22Rv1 (cell line): ENCODE results near the gene MMP17.

ENCODE experiments used
- H3K27ac ChIP-seq: fragments of 450-650 bp; 2 replicates; pipeline ENCODE4 v1.5.1; 2017
- ZFX ChIP-seq: fragments of 450-650 bp; IDR thresholded peaks from 2 replicates; pipeline ENCODE4 v1.6.1; 2017; ENCODE audit warnings: antibody characterized with exemption, borderline replicate concordance
- TF ChIP-seq, protein P1 (sequence below): fragments of 450-650 bp; IDR thresholded peaks from 2 replicates; pipeline ENCODE4 v1.5.1; 2017; ENCODE audit warnings: mild to moderate bottlenecking

MMP17 gene

DNA sequence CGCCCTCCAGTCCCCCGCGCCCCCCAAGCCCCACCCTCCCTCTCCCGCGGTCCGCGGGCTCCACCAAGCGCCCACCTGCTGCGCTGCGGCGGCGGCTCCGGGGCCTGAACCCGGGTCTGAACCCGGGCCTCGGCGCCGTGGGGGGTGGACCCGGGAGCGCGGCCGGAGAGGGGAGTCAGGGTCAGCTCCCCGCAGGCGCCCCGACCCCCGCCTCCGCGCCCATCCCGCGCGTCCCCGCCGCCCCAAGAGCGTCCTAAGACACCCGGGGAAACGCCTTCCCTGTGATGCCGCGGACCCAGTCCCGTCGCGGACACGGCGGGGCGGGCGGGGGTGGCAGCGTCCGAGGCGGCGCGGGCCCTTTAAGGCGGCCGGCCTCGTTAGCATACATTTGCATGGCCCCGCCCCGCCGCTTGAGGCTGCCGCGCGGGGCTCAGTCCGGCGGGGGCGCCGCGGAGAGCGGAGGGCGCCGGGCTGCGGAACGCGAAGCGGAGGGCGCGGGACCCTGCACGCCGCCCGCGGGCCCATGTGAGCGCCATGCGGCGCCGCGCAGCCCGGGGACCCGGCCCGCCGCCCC is at the start of gene MMP17:
Gene MMP17, plus strand, starts transcription at position 433 of the 574 bp plus-strand sequence. Its CDS starts 102 bp downstream, at position 535.
- 0 out of 2 replicates have a peak within 1 kb of the TSS, but pooled peaks have one; percentile 98 for H3K27ac ChIP-seq
- TF ChIP-seq, protein P1, sequence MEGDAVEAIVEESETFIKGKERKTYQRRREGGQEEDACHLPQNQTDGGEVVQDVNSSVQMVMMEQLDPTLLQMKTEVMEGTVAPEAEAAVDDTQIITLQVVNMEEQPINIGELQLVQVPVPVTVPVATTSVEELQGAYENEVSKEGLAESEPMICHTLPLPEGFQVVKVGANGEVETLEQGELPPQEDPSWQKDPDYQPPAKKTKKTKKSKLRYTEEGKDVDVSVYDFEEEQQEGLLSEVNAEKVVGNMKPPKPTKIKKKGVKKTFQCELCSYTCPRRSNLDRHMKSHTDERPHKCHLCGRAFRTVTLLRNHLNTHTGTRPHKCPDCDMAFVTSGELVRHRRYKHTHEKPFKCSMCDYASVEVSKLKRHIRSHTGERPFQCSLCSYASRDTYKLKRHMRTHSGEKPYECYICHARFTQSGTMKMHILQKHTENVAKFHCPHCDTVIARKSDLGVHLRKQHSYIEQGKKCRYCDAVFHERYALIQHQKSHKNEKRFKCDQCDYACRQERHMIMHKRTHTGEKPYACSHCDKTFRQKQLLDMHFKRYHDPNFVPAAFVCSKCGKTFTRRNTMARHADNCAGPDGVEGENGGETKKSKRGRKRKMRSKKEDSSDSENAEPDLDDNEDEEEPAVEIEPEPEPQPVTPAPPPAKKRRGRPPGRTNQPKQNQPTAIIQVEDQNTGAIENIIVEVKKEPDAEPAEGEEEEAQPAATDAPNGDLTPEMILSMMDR = peak; percentile 43
- TF ChIP-seq ZFX = no peak

DNA sequence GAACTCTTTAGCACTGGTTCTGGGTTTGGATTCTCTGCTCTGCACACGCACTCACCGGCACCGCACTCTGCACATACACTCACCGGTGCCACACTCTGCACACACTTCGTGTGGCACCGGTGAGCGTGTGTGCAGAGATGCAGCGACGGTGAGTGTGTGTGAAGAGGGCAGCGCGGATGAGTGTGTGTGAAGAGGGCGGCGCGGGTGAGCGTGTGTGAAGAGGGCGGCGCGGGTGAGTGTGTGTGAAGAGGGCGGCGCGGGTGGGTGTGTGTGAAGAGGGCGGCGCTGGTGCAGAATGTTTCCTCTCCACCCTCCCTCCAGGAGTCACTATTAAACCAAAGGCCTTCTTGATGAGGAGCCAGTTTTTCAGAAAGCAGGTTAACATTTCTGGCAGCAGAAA is 49.2 kb upstream of the MMP17 start:
- no peak overlapping the region for H3K27ac ChIP-seq

DNA sequence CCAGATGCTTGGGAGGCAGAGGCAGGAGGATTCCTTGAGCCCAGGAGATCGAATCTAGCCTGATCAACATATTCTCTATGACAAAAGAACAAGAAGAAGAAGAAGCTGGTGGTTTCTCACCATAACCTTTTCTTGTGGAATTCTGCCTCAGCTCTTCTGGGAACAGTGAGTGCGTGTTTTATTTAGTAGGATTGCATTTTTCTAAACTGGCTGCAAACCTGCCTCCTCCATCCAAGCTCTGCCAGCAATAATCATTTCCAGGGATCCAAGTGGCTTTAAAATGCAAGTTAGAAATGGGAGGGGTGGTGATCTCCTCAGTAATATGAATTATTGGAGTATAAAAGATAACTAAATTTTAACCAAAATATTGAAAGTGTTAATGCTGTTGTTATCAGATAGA is 46.1 kb upstream of the MMP17 start:
- no peak overlapping the region for H3K27ac ChIP-seq
- TF ChIP-seq, protein P1 = no peak
- TF ChIP-seq ZFX = no peak

More for the DNA sequence above, 49.2 kb upstream of the MMP17 start:
- TF ChIP-seq, protein P1 = no peak
- no peak for TF ChIP-seq ZFX

DNA sequence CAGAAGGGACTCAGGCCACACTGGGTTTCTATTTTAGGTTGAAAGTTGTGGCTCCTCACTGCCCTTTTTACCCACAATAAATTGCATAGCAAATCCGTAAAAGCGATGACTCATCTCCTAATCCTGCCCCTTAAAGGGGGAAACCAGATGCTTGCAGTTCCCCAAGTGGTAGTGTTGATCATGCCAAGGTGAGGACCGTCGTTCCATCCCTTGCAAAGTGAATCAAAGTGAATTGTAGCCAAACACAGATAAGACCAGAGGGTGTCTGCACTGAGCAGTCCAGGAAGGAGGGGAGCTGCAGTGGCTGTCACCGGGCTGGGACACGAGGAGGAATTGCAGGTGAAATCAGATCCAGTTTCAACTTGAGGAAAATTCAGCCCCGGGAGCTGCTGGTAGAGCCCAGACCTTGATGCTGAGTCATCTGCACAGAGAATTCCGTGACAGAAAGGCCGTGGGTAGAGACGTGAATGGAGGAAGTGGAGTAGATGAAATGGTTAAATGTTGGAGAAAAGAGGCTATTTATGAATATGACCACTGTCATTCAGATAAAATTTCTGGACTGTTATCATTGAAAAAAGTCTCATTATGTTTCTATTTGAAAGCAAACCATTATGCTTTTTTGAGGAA is 44.2 kb upstream of the MMP17 start:
- H3K27ac ChIP-seq = no peak overlapping the region
- TF ChIP-seq, protein P1 = no peak
- no peak for TF ChIP-seq ZFX

DNA sequence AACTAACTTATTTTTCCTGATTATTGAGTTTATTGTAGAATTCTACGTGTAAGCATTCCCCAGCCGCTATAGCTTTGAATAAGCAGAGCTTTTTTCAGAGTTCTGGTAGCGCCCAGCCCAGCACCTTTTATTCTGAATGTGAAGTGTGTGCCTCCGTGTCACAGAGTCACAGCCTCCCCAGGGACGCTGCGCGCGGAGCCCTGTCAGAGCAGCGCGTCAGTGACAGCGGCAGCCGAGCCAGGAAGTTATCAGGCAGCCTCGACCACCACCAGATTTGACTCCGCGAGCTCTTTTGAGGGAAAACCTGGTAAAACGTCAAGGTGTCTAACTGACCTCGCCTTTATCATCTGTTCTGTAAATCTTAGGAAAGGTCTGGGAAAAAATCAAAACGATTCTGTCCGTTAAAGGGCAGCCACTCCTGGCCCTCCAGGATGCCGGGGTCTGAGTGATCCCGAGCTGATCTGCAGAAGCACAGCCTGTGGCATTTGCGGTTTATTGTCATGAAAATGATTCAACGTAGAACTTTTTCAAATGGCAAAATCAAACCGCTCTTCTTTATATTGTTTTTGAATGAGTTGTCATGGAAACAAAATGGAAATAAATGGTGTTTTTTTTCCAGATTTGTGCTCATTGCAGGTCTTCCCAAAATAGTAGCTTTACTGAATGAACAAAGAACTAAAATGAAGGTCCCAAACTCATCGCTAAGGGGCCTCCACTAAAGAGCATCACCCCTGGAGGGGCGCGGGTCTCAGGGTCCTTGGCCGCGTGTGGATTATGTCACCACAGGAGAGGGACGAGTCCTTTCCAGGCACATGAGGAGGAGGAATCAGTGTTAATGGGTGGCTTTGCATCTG is 43.1 kb upstream of the MMP17 start:
- no peak overlapping the region for H3K27ac ChIP-seq
- TF ChIP-seq, protein P1 = no peak
- no peak for TF ChIP-seq ZFX

DNA sequence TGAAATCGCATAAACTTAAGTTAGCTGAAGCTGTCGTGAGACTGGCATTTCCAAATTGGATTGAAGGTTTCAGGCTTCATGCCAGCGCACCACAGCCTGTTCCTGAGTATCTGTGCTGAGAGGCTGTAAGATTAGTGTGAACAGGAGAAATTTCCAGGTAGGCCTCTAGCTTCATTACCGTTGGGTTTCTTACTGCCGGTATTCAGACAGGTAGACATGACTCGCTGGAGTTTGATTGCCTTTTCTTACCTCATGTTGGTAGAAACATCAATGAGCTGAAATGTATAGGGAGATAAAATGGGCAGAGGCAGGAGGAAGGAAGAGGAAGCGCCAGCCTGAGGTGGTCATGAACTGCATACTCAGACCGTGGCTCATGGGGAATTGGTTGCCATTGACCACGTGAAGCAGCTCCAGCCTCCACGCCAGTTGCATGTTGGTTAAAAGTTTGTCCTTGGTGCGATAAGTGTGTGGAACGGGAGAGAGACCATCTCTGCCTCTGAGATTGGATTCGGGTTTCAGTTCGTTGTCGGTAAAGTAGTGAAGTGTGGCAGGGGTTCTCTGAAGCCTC is 42.3 kb upstream of the MMP17 start:
- H3K27ac ChIP-seq = no peak overlapping the region
- no peak for TF ChIP-seq ZFX
- TF ChIP-seq, protein P1 = no peak
